Glomerular visceral epithelial cell (primary cell): ENCODE data around the gene CACNA1H.

Source experiments
- DNase-seq: peaks from one replicate; pipeline ENCODE4 v3.0.0-alpha.2; 2016; ENCODE audit errors: extremely low spot score

Gene CACNA1H

DNA sequence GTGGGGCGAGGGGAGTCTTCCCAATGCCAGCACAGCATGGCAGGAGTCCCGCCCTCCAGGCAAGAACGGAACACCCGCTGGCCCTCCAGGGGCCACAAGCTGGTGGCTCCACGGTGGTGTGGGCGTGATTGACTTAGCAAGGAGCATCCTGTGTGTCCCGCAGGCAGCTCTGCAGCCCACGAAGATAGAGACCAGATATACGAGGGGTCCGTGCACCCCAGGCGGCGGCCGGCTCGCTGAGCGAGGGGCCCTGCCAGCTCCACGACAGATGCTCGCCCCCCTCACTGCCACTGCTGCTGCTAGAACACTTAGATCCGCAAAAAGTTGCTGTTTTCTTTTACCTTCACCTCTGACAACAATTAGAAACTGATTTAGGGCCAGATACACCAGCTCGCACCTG, 10.0 kb upstream of the CACNA1H start:
- no peak for DNase-seq

DNA sequence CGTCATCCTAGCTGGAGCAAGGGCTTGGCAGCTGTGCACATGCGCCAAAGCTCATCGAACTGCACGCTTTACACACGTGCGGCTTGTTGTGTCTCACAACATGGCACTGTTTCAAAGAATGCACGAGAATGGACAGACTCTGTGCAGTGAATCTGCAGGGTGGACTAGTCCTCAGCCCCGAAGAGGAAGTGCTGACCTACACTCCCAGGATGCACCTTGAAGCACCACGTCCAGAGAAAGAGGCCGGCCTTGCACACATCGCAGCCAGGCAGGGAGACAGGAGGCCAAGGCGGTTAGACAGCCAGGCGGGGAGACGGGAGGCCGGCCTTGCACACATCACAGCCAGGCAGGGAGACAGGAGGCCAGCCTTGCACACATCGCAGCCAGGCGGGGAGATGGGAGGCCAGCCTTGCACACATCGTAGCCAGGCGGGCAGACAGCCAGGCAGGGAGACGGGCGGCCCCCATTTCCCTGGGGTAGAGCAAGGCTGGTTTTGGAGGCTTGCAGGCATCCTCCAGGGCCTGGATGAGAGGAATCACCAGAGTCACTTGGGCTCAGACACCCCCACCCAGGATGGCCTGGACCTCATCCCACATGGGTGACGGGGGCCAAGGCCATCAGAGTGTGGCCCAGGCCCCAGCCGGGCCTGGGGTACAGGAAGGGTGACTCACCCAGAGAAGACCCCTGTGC, 9.0 kb upstream of the CACNA1H start:
- no peak for DNase-seq

DNA sequence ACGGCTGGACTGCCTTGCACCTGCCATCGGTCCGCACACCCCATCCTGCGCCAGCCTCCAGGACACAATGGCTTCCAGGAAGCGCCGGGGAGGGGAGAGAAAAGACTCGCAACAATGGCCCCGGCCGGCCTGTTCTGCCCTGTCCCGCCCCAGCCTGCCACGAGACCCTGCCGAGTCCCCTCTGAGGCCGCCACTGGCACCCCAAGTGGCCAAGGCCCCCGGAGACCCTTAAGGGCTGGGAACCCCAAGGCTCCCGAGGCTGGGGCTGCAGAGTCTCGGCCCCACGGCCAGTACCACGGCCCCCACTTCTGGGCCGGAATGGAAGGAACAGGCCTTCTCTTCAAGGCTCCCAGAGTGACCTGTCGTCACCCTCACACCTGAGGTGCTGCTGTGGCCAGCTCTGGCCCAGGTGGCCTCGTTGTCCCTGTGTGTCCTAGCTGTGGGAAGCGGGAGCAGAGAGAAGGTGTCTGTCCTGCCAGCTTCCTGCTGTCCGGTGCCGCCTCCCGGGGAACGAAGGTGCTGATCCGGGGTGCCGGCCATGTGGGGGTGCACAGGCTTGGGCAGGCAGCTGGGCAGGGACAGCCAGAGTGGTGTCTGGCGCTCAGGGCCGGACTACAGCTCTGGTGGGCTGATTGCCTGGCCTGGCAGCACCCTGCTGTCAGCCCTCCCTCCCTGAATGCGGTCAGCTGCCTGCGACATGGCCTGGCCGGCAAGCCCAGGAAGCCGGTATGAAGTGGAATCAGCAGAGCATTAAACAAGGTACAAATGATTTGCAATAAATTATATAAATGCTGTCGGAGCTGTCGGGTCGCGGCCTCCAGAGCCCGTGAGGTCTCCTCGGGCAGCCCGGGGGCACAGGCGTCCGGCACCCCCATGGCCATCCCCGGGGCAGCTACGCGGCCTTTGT, 8.2 kb upstream of the CACNA1H start:
- no peak for DNase-seq

DNA sequence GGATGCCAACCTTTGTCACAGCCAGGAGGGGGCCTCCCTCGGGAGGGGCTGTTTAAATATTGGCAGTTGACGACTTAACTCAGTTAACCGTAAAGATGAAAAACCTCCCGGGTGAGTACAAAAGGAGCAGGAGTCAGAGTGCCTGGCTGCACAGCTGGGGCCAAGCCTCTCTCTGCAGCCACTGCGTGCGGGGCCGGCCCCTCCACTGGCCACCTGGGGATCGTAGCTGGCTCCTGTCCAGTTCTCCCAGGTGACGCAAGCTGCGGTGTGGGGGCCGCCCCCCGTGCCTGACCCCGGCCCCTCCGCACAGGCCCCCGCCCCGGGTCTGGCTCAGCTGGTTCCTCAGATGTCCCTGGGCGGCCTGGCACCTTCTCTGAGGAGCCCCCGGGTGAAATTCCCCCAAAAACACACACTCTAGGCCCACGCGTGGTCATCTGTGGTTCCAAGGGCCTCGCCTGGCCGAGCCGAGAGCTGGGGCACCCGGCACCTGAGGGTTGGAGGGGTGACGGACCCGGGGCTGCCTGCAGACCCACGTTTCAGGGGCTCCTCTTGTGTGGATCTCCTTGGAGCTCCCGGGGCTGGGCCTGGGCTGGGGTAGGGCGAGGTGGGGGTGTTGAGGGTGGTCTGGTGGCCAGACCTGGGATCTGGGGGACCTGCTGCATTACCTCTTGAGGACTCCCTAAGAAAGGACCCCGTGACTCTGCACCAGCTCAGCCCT, 7.4 kb upstream of the CACNA1H start:
- no peak for DNase-seq

DNA sequence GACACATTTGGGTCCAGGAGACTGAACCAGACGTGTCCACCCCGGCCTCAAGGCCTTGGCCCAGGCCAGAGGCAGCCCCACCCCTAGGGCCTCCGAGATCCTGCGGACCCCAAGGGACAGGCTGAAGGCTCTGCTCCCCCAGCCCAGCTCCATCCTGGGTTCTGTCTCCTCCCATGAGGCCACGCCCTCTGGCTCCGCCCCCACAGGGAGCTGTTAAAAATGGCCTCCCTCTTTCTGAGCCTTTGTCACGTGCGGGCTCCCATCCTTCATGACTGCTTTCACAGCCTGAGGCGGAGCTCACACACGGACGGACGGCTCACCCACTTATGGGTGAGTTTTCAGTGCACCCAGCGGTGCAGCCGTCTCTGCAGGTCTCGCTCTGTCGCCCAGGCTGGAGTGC, 6.5 kb upstream of the CACNA1H start:
- DNase-seq = no peak

DNA sequence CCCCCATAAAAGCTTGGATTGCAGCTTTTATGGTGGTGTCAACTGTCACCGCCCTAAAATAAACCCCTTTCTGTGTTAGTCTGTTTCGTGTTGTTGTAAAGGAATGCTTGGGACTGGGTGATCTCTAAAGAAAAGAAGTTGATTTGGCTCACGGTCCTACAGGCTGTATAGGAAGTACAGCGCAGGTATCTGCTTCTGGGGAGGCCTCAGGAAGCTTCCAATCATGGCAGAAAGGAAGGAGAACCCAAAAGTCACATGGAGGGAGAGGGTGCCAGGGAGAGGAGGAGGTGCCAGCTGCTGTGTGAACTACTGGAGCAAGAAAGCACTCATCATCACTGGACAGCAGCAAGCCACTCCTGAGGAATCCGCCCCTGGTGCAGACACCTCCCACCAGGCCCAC, 5.9 kb upstream of the CACNA1H start:
- DNase-seq = no peak

DNA sequence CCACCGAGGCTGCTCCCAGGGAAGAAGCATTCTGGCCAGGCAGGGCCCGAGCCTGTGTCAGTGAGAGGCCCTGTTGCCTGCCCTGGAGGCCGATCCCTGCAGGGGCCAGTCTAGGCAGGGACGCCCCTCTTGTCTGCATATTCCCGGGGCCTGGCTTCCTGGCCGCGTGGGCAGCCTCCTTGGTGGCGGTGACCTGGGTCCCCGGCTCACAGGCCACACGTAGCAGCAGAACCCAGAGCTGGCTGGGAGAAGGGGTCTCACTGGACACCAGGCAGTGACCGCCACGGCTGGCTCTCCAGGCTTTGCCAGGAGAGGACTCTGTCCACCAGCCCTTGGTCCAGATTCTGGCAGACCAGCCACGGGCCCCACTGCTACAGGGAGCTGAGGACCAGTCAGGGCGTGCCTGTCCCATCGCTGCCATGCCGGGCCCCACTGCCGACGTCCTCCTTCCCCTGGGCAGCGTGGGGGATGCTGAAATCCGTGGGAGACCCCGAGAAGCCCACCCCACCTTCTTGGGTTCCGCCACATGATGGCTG, 3.7 kb upstream of the CACNA1H start:
- no peak for DNase-seq

DNA sequence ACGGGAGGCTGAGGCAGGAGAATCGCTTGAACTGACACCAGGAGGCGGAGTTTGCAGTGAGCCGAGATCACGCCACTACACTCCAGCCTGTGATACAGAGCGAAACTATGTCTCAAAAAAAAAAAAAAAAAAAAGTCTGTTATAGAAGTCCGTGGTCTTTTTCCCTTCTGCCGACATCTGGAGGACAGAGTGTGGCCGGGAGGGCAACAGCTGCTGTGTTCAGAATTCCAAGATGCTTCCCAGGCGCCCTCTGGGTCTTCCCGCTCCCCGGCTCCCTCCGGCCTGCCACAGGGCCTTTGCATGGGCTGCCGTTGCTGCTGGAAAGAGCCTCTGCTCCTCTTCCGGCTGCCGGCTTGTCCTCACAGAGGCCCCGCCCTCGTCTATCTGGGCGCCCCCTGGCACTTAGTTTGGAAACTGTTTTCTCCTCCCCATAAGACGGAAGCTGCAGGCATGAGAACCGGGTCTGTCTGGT, 2.4 kb upstream of the CACNA1H start:
- no peak for DNase-seq

DNA sequence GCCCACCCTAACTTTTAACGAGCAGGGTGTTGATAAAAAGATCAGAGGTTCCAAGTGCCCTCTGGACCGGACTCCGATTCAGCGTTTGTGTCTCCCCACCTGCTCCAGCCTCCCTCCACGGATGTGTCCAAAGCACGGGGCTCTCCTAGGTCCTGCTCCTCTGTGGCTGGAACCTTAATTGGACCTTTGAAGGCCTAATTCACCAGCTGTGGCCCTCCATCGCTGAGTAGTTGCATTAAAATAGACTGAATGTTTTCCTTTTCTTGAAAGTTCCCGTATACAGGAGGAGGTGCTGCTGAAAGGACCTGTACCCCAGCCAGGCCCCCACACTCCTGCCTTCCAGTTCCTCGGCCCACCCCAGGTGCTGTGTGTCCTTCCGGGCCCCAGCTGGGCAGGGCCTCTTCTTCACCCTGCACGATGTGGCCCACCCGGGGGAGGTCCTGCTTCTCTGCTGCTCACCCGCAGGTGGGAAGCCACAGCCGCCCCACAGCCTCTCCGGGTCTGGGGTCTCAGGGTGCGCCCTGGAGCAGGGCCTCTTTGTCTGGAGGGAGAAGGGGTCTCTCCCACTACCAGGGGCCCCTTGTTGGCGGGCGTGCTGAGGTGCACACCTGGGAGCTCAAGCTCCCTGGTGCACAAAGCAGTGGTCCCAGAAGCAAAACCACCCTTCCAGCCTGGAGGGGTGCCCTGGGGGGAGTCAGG, 1.3 kb upstream of the CACNA1H start:
- no peak for DNase-seq

DNA sequence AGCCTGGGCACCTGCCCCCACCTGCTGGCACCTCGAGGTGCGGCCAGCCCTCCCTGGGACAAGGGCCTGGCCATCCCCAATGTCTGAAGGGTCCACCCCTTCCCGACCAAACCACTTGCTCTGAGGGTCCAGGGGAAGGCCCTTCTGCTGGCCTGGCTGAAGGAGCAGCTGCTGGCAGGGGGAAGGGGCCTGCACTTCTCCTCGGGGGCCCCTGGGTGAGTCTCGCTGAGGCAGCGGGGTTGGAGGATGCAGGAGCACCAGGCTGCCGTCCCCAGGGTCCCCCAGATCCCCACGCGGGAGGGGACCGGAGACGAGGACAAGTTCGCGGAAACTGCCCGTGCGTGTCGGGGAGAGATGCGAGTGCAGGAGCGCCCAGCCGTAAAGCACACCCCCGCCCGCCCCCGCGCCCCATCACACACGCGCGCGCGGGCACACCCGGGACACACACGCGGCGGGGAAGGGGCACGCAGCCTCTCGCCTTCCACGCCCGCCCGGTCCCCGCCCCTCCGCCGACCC, 725 bp upstream of the CACNA1H start:
- DNase-seq = no peak

DNA sequence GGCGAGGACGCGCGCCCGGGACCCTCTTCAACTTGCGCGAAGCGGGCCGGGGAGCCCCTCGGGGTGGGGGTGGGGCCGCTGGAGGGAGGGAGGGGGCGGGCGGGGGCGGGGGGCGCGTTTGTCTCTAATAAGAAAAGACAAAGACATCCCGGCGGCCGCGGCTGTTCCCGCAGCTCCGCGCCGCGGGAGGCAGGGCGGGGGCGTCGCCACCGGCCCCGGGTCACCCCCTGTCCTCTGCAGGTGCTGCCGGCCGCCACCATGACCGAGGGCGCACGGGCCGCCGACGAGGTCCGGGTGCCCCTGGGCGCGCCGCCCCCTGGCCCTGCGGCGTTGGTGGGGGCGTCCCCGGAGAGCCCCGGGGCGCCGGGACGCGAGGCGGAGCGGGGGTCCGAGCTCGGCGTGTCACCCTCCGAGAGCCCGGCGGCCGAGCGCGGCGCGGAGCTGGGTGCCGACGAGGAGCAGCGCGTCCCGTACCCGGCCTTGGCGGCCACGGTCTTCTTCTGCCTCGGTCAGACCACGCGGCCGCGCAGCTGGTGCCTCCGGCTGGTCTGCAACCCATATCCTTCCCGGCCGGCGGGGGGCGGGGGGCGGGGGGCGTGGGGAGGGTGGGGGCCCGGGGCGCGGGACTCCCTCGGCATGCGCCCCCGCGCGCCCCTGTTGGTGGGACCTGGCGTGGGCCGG, 714 bp downstream of the CACNA1H start:
- no peak for DNase-seq

DNA sequence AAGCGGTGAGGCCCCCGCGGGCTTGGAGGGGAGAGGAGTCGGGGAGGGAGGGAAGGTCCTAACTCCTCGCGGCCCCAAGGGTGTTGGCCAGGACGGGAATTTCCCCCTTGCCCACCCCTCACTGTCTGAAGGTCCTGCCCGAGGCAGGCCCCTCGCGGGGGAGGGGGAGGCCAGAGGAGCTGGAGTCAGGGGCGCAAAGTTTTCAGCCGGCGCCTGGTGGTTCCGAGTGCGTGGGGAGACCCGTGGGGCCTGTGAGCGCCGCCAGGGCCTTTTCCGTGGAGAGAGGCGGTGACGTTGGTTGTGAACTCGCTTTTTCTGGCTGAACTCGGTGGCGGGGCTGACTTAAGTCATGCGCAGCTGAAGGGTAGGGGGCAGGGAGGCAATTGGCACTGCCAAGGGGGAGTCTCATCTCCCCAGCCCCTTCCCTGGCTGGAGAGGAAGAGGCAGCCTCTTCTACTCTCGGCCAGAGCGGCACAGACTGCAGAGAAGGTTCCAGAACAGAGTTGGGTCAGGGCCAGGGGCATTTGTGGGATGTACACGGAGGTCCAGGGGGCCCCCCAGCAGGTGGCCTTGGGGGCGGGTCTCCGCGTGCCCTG, 1.5 kb downstream of the CACNA1H start:
- no peak for DNase-seq

DNA sequence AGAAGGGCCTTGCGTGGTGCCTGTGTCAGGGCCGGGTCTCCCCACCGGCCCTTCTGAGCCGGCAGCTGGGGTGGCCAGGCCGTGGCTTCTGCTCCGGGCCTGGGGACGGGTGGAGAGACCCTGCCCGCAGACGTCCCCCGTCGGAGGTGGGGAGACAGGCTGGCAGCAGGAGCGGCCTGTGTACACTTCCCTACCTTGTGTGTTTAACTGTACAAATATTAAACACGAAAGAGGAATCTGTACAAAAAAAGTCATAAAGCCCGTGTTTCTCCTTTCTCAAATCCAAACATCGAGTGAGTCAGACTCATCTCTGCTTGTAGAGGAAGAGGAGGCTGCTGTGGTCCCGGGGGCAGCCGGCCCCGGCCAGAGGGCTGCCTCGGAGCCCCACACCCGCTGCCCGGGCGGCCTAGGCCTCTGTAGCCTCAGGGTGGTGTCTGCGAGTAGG, 2.0 kb downstream of the CACNA1H start:
- DNase-seq = no peak

DNA sequence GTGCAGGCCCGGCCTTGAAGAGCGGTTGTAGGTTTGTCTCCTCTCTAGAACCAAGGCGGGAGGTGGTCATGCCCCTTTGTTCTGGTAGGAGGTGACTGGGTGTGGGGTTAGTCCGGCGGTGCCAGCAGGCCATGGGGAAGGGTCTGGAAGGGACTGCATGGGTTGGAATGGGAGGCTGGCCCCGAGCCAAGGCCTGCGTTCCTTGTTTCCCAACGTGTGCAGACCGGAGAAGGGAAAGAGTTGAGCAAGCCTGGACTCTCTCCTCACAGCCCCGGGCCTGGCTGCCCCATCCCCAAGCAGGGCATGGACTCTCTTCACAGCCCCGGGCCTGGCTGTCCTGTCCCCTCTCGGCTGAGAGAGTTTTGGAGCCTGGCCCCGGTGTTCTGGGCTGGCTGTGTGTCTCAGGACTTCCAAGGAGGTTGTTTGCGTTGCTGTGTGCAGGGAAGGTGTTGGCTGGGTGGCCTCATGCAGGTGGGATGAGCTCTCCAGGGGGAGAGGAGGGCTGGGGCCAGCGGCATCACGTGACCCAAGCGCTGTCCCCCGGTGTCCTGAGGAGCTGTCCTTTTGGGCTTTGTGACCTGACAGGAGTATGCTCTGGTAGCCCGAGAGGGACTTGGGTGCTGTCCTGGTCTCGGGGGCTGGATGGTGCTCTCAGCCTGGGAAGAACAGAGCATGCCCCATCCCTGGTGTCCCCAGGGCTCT, 2.6 kb downstream of the CACNA1H start:
- DNase-seq = no peak

DNA sequence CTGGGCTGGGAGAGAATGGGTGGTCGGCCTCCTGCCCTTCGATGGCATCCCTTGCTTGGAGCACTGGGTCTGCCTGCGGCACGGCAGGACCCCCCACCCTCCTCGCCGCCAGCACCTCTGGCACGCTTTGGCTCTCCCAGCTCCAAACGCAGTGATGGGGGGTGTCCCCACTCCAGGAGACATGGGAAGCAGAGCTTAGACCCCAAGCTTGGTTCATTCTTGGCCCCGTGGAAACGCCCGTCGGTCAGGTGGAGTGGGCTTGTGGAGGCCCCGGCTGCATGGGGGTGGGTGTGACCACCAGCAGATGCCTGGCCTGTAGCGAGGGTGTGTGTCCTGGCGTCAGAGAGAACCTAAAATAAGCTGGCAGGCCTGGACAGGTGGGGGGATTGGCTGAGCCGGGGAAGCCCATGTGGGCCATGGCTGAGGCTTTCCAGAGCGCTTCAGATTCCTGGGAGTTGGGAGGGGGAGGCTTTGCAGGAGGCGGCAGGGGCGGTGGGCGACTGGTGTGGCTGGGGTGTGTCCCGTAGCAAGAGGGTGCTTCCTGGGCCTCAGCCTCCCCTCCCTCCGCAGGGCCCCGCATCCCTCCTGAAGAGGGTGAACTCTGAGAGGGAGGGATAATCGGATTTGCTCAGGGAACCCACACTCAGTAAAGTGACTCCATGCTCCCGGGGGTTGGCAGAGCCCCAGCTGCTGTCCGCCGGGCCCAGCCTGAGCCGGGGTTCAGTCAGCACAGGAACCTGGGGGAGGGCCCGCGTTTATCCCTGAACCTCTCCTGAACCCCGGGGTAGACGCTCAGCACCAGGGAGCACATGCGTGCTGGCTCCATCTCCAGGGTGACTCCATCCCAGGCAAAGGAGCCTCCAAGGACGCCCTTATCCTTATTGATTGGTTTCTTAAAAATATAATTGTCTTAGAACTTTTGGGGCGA, 3.4 kb downstream of the CACNA1H start:
- no peak for DNase-seq

DNA sequence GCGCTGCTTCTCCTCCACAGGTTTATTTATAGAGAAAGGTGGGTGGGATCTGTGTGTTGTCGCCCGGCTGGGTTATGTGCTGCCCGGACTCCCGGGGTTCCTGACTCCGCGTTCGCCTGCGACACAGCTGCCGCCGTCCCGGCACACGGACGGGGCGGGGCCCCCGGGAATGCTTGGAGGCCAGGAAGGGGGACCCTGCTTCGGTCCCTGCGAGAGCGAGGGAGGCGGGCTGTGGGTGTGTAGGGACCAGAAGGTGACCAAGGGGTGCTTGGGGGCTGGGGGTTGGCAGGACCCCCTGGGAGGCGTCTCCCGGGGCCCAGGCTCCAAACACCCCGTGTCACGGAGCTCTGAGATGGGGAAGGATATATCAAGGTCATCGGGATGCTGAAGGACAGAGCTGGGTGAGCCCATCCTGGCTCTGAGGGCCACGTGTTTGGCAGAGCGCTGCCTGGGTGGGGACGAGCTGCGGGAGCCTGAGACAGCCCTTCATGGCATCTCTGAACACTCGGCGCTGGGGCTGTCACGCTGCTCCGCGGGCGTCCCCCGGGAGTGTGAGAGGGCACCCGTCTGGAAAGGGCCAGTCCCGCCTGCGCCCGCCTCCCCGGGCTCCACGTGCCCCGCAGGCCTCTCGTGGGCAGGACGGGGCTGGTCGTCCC, 4.2 kb downstream of the CACNA1H start:
- no peak for DNase-seq

DNA sequence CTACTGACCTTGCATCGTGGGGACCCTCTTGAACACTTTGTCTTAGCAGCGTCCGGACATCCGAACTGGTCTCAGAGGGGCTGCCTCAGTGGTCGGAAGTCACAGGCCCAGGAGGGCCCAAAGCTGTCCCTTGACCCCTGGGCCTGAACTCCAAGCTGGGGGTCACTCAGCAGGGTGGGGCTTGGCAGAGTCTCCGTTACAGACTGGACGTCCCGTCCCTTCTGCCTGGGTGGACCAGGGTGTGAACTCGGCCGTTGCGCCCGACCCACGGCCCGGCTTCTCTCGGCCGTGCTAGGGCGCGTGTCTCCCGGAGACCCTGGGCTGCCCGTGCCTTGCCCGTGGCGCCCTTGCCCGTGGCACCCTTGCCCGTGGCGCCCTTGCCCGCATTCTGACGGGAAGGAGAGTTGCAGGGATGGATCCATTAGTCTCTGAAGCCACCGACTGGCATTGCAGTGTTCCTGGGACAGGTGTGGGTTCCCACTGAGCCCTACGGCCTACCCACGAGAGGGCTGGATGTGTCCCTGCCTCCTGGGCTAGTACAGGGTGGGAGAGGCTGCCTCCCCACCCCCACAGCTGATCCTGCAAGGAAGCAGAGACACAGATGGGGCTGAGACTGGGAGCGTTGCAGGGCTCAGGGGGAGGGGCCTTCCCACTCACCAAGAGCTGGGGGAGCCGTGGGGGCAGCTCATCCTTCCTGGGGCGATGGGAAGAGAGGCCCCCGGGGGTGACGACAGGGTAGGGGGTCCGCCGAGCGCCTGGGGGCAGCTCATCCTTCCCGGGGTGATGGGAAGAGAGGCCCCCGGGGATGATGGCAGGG, 4.9 kb downstream of the CACNA1H start:
- no peak for DNase-seq
